Kidney (tissue), 14 donors: ENCODE results near the gene WFS1. TPM values are rescaled to one million over a fixed set of nuclear protein-coding genes. Genes with fewer than 3 reads are reported as not detected.

Source experiments
- DNase-seq, 5 donors: peaks; one replicate each; pipeline ENCODE4 v3.0.0-alpha.2; 2013 to 2020
- FAIRE-seq: peaks from 2 replicates; lab custom pipeline; 2012; peaks lifted over from hg19 to GRCh38; lab: Jason Lieb, UNC
- H3K27ac ChIP-seq, 2 donors: one replicate each; pipeline ENCODE4 v1.7.0; 2013; ENCODE audit warnings: low read depth in 2 of 2, low read length in 2 of 2, inconsistent platforms in 1 of 2
- H3K27me3 ChIP-seq: one replicate; pipeline ENCODE4 v1.7.1; 2013; ENCODE audit warnings: low read length, inconsistent platforms; ENCODE audit not compliant: control insufficient read depth, insufficient read depth
- H3K36me3 ChIP-seq, 3 donors: one replicate each; pipeline versions ENCODE4 v1.7.0 to v1.7.1; 2013; ENCODE audit warnings: low read length in 3 of 3, control low read depth in 1 of 3, inconsistent platforms in 1 of 3; ENCODE audit not compliant: insufficient read depth in 3 of 3, control insufficient read depth in 2 of 3
- H3K4me1 ChIP-seq, 3 donors: one replicate each; pipeline versions ENCODE4 v1.7.0 to v1.7.1; 2013; ENCODE audit warnings: low read length in 3 of 3, inconsistent platforms in 1 of 3, low read depth in 1 of 3; ENCODE audit not compliant: control insufficient read depth in 2 of 3, insufficient read depth in 2 of 3
- H3K4me3 ChIP-seq, 3 donors: one replicate each; pipeline versions ENCODE4 v1.7.0 to v1.8.1; 2013; ENCODE audit warnings: low read length in 3 of 3, control low read depth in 1 of 3, inconsistent platforms in 1 of 3
- H3K9ac ChIP-seq, 3 donors: one replicate each; pipeline versions ENCODE4 v1.7.0 to v1.7.1; 2013; ENCODE audit warnings: low read length in 3 of 3, control low read depth in 1 of 3, inconsistent platforms in 1 of 3
- H3K9me3 ChIP-seq, 3 donors: one replicate each; pipeline versions ENCODE4 v1.7.0 to v1.7.1; 2013; ENCODE audit warnings: low read length in 3 of 3, control low read depth in 1 of 3, inconsistent platforms in 1 of 3; ENCODE audit not compliant: control insufficient read depth in 2 of 3, insufficient read depth in 1 of 3
- CTCF ChIP-seq: IDR thresholded peaks from 3 replicates; pipeline ENCODE4 v1.5.1; 2012; ENCODE audit warnings: mild to moderate bottlenecking, moderate library complexity, borderline replicate concordance; ENCODE audit not compliant: insufficient read depth; ENCODE audit errors: extremely low read depth
- intact Hi-C: fragments of 100-400 bp; cut with DNase I; formaldehyde crosslinking; loops from one replicate; pipeline ENCODE4 v1.11.1; 2022
- polyA plus RNA-seq: library from polyadenylated mRNA; stranded (reverse); fragments of 350-450 nt; fragmentation: Illumina TruSeq; extraction: RNeasy Lipid Tissue Mini Kit (QIAGEN cat#74804); gene quantifications from one replicate; pipeline ENCODE4 v1.2.3, GENCODE V29; 2014; ENCODE audit warnings: low read depth, low replicate concordance; ENCODE audit not compliant: insufficient read depth
- total RNA-seq: library from RNA; stranded (reverse); fragmentation: NEBNext Ultra II Directional; extraction: Animal tissue kit (Norgen Biotek cat#: 25700); gene quantifications from one replicate; pipeline ENCODE4 v1.2.1, GENCODE V29; 2021
- donor health status: control.
- donor health status: control.
- donor health status: control.
- donor health status: control.
- donor health status: control.
- donor health status: DM: yes; HTN: yes; CAD: no.
- donor health status: Normal renal cell carcinoma (clear cell type).

WFS1 gene
- total and polyA plus RNA-seq, 2 donors from 2014 or later = 20.8 to 31.4 TPM

DNA sequence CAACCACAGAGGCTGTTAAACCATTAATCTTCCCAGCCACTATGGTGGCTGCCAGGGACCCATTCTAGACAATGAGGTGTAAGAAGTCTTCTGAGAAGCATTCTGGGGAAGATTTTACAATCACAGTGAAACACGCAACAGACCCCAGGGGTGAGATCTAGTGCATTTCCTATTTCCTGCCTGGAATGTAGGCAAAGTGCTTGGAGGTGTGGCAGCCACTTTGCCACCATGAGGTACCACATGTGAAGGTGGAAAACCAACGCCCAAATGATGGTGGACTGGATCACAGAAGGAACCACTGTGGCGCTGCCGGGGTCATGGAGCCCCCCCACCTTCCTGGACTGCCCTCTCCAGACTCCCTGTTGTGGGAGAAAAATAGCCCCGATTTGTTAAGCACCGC, 61.8 kb downstream of the WFS1 start:
- Histone ChIP-seq H3K36me3 (no peaks in the 10 kb centered on the region), H3K4me3 (no peak overlapping the region), H3K27me3 (no peaks in the 10 kb centered on the region), H3K27ac (no peak overlapping the region), H3K9me3 (no peaks in the 10 kb centered on the region), H3K9ac (no peak overlapping the region), H3K4me1 (no peaks in the 10 kb centered on the region)
- TF ChIP-seq CTCF = no peak
- no peak for DNase-seq
- intact Hi-C loops = no loop called here
- no peak for FAIRE-seq

- intact Hi-C loops = no loop called here
- no peak for FAIRE-seq
Observed at GRCh38 chr4:6332042-6332668, 62.5 kb downstream of the WFS1 start.

GRCh38 chr4:6332669-6333050, 63.0 kb downstream of the WFS1 start:
- no peak overlapping the region for H3K9ac ChIP-seq

More at GRCh38 chr4:6332042-6332668, 62.5 kb downstream of the WFS1 start:
- Histone ChIP-seq H3K4me1 (no peaks in the 10 kb centered on the region), H3K9ac (no peak overlapping the region), H3K9me3 (no peaks in the 10 kb centered on the region), H3K4me3 (no peak overlapping the region), H3K27me3 (no peaks in the 10 kb centered on the region), H3K36me3 (no peaks in the 10 kb centered on the region), H3K27ac (no peak overlapping the region)
- peak in 4 of 5 donors; percentile 30 to 61 (median 41) for DNase-seq
- TF ChIP-seq CTCF = peak; percentile 45

More at GRCh38 chr4:6332669-6333050, 63.0 kb downstream of the WFS1 start:
- FAIRE-seq = no peak
- no peaks in the 10 kb centered on the region for H3K36me3 ChIP-seq
- H3K27me3 ChIP-seq = no peaks in the 10 kb centered on the region
- no peaks in the 10 kb centered on the region for H3K9me3 ChIP-seq
- no peak for DNase-seq
- intact Hi-C loops = no loop called here
- H3K27ac ChIP-seq = no peak overlapping the region
- H3K4me3 ChIP-seq = no peak overlapping the region
- no peak for TF ChIP-seq CTCF
- H3K4me1 ChIP-seq = no peaks in the 10 kb centered on the region
